Measurements from ENCODE around the gene NUDT11.

DNA sequence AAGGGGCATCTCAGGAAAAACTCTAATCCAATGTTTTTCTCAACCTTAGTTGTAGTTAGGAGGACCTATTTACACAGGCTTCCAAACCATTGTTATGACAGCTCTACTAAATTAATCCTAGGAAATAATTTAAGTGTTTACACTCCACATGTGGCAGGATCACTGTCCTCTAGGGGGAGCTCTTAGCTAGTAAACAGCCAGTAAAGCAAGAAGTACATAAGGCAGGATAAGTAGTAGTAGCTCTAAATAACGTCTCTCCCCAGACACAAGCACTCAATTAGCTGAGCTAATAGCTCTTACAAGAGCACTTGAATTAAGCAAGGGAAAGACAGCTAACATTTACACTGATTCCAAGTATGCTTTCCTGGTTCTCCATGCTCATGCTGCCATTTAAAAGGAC, 37.3 kb downstream of the NUDT11 start:
- no peak for TF ChIP-seq TAF1 (IDR thresholded peaks at IDR 0.05; ENCODE audit: low read depth, low read length)
- TF ChIP-seq POLR2A (IDR thresholded peaks at IDR 0.05; ENCODE audit: low read depth, low read length) = no peak
- no peak for TF ChIP-seq SPI1 (IDR thresholded peaks at IDR 0.05; ENCODE audit: low read depth, low read length)

Data from GM12891 (cell line).